Effector CD8-positive, alpha-beta T cell (primary cell): ENCODE measurements around the gene IFNW1.
"Not testable (repeated sequence)": the region's sequence is repeated elsewhere in the genome, so short reads cannot be mapped to it uniquely, and the experiment has no call there.

Experiments
- DNase-seq: peaks from one replicate; lab custom pipeline; 2025; lab: John Stamatoyannopoulos, UW
- total RNA-seq, 4 experiments: gene quantifications; one replicate each; lab custom pipeline; 2026; lab: John Stamatoyannopoulos, UW

The IFNW1 gene
- total RNA-seq: 0 reads per million in 4 experiments

GRCh38 chr9:21141427-21141882 is at the start of gene IFNW1:
IFNW1 (minus strand) TSS chr9:21141832; CDS start chr9:21141570, 262 bp downstream.
- DNase-seq: no peak

- not testable (repeated sequence) for DNase-seq
Measured at GRCh38 chr9:21187487-21187886, 45.9 kb upstream of the IFNW1 start, which contains the start of gene IFNA4. IFNA4 (minus strand) TSS chr9:21187587; CDS start chr9:21187531, 56 bp downstream.

GRCh38 chr9:21182810-21183736 is 41.4 kb upstream of the IFNW1 start:
- not testable (repeated sequence) for DNase-seq

GRCh38 chr9:21174671-21175070 is 33.0 kb upstream of the IFNW1 start:
- DNase-seq: no peak

GRCh38 chr9:21172156-21172555 is 30.5 kb upstream of the IFNW1 start:
- DNase-seq: no peak

- DNase-seq: no peak
Measured at GRCh38 chr9:21171351-21171750, 29.7 kb upstream of the IFNW1 start.

- DNase-seq: not testable (repeated sequence)
Measured at GRCh38 chr9:21166560-21166959, 24.9 kb upstream of the IFNW1 start, which contains the start of gene IFNA21. IFNA21 (minus strand) TSS chr9:21166660; CDS start chr9:21166612, 48 bp downstream.

GRCh38 chr9:21165516-21165915 is 23.9 kb upstream of the IFNW1 start:
- no peak for DNase-seq

- DNase-seq: no peak
Measured at GRCh38 chr9:21160178-21160577, 18.5 kb upstream of the IFNW1 start.

GRCh38 chr9:21155501-21155900 is 13.9 kb upstream of the IFNW1 start:
- no peak for DNase-seq

- no peak for DNase-seq
Measured at GRCh38 chr9:21154018-21154608, 12.5 kb upstream of the IFNW1 start.

GRCh38 chr9:21153336-21154017 is 11.8 kb upstream of the IFNW1 start:
- no peak for DNase-seq

GRCh38 chr9:21144603-21145002 is 3.0 kb upstream of the IFNW1 start:
- no peak for DNase-seq

GRCh38 chr9:21137020-21137419 is 4.6 kb downstream of the IFNW1 start:
- DNase-seq: no peak

- DNase-seq: no peak
Measured at GRCh38 chr9:21135736-21136135, 5.9 kb downstream of the IFNW1 start.

GRCh38 chr9:21128186-21128585 is 13.4 kb downstream of the IFNW1 start:
- not testable (repeated sequence) for DNase-seq

GRCh38 chr9:21121595-21122251 is 19.9 kb downstream of the IFNW1 start:
- no peak for DNase-seq

GRCh38 chr9:21121079-21121478 is 20.6 kb downstream of the IFNW1 start:
- DNase-seq: no peak

- DNase-seq: no peak
Measured at GRCh38 chr9:21119093-21119770, 22.4 kb downstream of the IFNW1 start.

GRCh38 chr9:21114311-21114710 is 27.3 kb downstream of the IFNW1 start:
- DNase-seq: no peak
